ENCODE measurements around the gene CABS1.

The CABS1 gene

GRCh38 chr4:70334681-70335080 is at the start of gene CABS1:
TSS of gene CABS1 (plus strand) at chr4:70334981. CDS start at chr4:70335040, 59 bp downstream.
- DNase-seq = no peak

GRCh38 chr4:70288651-70289050 is 46.1 kb upstream of the CABS1 start:
- DNase-seq = no peak

- DNase-seq = no peak
These were observed 43.4 kb upstream of the CABS1 start for GRCh38 chr4:70291341-70291740.

GRCh38 chr4:70297576-70297975 is 37.2 kb upstream of the CABS1 start:
- no peak for DNase-seq

GRCh38 chr4:70298051-70298450 is 36.7 kb upstream of the CABS1 start:
- DNase-seq = no peak

GRCh38 chr4:70299643-70300042 is 35.1 kb upstream of the CABS1 start:
- DNase-seq = no peak

GRCh38 chr4:70300215-70300614 is 34.6 kb upstream of the CABS1 start:
- DNase-seq = no peak

GRCh38 chr4:70303090-70303489 is 31.7 kb upstream of the CABS1 start:
- DNase-seq = no peak

GRCh38 chr4:70305601-70306000 is 29.2 kb upstream of the CABS1 start:
- DNase-seq = no peak

GRCh38 chr4:70306076-70306475 is 28.7 kb upstream of the CABS1 start:
- no peak for DNase-seq

- no peak for DNase-seq
These were observed 21.0 kb upstream of the CABS1 start for GRCh38 chr4:70313736-70314135.

GRCh38 chr4:70315928-70316327 is 18.9 kb upstream of the CABS1 start:
- no peak for DNase-seq

GRCh38 chr4:70326052-70326451 is 8.7 kb upstream of the CABS1 start:
- DNase-seq = no peak

- no peak for DNase-seq
These were observed 1.3 kb downstream of the CABS1 start for GRCh38 chr4:70336043-70336442.

- no peak for DNase-seq
These were observed 3.2 kb downstream of the CABS1 start for GRCh38 chr4:70337886-70338420.

- DNase-seq = no peak
These were observed 21.4 kb downstream of the CABS1 start for GRCh38 chr4:70356185-70356584.

GRCh38 chr4:70359115-70359661 is 24.4 kb downstream of the CABS1 start:
- no peak for DNase-seq

GRCh38 chr4:70360460-70360859 is 25.7 kb downstream of the CABS1 start, which contains the start of gene SMR3A:
TSS of gene SMR3A (plus strand) at chr4:70360760. CDS start at chr4:70362116, 1,356 bp downstream.
- DNase-seq = no peak

GRCh38 chr4:70364002-70364401 is 29.2 kb downstream of the CABS1 start:
- DNase-seq = no peak

GRCh38 chr4:70365479-70365878 is 30.7 kb downstream of the CABS1 start:
- DNase-seq = no peak

- no peak for DNase-seq
These were observed 33.0 kb downstream of the CABS1 start for GRCh38 chr4:70367813-70368212.

- DNase-seq = no peak
These were observed 37.2 kb downstream of the CABS1 start for GRCh38 chr4:70371987-70372386.

GRCh38 chr4:70372760-70373159 is 38.0 kb downstream of the CABS1 start:
- no peak for DNase-seq

- no peak for DNase-seq
These were observed 45.8 kb downstream of the CABS1 start for GRCh38 chr4:70380578-70380977.

- DNase-seq = no peak
These were observed 48.0 kb downstream of the CABS1 start, which contains the start of gene SMR3B for GRCh38 chr4:70382691-70383181. TSS of gene SMR3B (plus strand) at chr4:70383131. CDS start at chr4:70384511, 1,380 bp downstream.
